ENCODE measurements around the gene LRRD1.

The LRRD1 gene

DNA sequence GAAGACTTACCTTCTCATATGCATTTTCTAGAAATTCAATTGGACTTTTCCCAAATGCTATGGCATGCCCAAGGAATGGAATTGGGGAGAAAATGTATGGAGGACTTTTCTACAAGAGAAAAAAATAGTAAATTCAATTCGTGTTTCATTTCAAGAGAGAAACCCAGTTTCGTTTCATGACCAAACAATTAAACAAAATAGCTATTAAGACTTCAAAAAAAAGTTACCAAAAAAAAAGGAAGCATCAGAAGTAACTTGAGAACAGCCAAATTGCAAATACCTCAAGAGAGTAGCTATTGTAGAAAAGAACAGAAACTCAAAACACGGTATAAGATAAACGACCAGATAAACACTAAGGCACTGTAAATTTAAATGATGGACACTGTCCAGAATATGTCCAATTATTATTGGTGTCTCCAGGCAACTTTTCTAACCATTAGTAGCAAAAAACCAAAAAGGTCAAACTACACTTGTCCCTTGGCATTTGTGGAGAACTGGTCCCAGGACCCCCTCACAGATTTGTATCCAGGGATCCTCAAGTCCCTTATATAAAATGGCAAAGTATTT, 47.1 kb downstream of the LRRD1 start:
- TF ChIP-seq, protein P1, sequence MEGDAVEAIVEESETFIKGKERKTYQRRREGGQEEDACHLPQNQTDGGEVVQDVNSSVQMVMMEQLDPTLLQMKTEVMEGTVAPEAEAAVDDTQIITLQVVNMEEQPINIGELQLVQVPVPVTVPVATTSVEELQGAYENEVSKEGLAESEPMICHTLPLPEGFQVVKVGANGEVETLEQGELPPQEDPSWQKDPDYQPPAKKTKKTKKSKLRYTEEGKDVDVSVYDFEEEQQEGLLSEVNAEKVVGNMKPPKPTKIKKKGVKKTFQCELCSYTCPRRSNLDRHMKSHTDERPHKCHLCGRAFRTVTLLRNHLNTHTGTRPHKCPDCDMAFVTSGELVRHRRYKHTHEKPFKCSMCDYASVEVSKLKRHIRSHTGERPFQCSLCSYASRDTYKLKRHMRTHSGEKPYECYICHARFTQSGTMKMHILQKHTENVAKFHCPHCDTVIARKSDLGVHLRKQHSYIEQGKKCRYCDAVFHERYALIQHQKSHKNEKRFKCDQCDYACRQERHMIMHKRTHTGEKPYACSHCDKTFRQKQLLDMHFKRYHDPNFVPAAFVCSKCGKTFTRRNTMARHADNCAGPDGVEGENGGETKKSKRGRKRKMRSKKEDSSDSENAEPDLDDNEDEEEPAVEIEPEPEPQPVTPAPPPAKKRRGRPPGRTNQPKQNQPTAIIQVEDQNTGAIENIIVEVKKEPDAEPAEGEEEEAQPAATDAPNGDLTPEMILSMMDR (IDR thresholded peaks at IDR 0.05; ENCODE audit: low read depth, low read length, missing control alignments) = no peak
- peak overlapping the region; percentile 89 for H3K4me3 ChIP-seq (ENCODE audit: low read depth, low read length)
- in situ Hi-C loops (cut with HindIII; ENCODE audit: low sequenced_read_pairs) = no loop called here
- DNase-seq (ENCODE audit: low read depth) = no peak

DNA sequence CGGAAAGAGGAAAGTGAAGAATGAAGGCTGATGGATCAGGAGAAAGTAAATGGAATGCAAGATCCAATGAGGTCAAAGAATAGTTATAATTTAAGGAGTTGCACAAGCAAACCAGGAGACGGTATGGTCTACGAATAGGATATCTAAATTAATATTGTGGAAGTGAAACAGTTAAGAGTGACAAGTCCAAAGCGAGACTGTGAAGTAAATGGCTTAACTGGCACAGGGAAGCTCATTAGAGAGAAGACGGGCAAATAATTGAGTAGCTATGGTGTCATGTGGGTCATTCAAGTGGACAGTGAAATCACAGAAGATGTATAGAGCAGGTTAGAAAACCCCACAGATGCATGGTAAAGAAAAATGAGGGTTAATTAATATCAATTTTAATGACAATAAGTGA, 47.8 kb downstream of the LRRD1 start:
- in situ Hi-C loops (cut with HindIII; ENCODE audit: low sequenced_read_pairs) = no loop called here
- DNase-seq (ENCODE audit: low read depth) = no peak
- TF ChIP-seq, protein P1 (IDR thresholded peaks at IDR 0.05; ENCODE audit: low read depth, low read length, missing control alignments) = no peak
- no peak overlapping the region for H3K4me3 ChIP-seq (ENCODE audit: low read depth, low read length)

DNA sequence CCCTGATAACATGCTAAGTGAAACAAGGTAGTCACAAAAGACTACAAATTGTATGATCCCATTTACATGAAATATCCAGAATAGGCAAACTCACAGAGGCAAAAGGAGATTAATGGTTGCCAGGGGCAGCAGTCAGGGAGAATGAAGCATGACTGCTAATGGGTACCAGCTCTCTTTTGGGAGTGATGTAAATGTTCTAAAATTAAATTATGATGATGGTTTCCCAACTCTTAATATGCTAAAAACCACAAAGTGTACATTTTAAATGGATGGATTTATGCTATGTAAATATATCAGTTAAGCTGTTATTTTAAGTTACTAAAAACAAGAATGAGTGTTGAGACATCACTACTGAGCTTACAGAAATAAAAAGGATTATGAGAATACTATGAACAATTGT, 57.3 kb downstream of the LRRD1 start:
- H3K4me3 ChIP-seq (ENCODE audit: low read depth, low read length) = no peak overlapping the region
- no peak for DNase-seq (ENCODE audit: low read depth)
- TF ChIP-seq, protein P1 (IDR thresholded peaks at IDR 0.05; ENCODE audit: low read depth, low read length, missing control alignments) = no peak
- in situ Hi-C loops (cut with HindIII; ENCODE audit: low sequenced_read_pairs) = no loop called here

DNA sequence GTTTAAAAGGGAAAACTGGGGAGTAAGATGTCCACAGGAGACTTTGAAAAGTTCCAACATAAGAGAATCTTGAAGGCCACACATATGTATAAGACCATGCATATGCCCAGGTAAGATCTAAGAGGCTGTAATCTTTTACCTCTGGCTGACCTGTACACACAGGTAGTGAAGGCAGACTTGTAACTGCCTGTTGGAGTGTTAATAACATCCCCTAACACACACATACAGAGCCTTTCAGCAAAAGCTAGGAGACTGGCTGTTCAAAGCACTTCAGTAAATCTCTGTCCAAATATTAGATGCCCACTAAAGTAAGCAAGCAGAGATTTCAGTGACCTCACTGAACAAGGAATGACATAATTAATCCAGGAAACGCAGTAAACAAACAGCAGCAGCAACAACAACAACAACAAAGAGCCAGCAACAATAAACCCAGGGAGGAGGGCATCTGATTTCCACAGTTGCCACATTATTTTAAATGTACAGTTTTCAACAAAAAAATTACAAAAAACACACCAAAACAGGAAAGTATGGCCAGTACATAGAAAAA, 59.7 kb downstream of the LRRD1 start:
- TF ChIP-seq, protein P1 (IDR thresholded peaks at IDR 0.05; ENCODE audit: low read depth, low read length, missing control alignments) = no peak
- H3K4me3 ChIP-seq (ENCODE audit: low read depth, low read length) = no peak overlapping the region
- DNase-seq (ENCODE audit: low read depth) = no peak
- in situ Hi-C loops (cut with HindIII; ENCODE audit: low sequenced_read_pairs) = no loop called here

DNA sequence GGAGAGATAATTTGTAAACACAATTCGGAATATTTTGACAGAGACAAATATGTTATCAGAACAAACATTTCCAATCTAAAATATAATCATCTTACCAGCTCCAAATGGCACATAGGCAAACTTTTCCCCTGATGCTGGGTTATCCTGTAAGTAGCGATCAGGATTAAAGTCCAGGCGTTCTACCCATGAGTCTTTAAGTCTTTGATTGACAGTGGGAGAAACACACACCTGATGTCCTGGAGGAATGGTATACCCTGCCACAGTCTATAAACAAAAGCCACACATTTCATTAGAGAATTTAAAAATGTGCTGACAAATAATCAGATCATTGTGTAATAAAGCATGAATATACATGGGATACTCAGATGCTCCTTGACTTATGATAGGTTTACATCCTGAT, 62.0 kb downstream of the LRRD1 start:
- in situ Hi-C loops (cut with HindIII; ENCODE audit: low sequenced_read_pairs) = no loop called here
- no peak overlapping the region for H3K4me3 ChIP-seq (ENCODE audit: low read depth, low read length)
- TF ChIP-seq, protein P1 (IDR thresholded peaks at IDR 0.05; ENCODE audit: low read depth, low read length, missing control alignments) = no peak
- DNase-seq (ENCODE audit: low read depth) = no peak

DNA sequence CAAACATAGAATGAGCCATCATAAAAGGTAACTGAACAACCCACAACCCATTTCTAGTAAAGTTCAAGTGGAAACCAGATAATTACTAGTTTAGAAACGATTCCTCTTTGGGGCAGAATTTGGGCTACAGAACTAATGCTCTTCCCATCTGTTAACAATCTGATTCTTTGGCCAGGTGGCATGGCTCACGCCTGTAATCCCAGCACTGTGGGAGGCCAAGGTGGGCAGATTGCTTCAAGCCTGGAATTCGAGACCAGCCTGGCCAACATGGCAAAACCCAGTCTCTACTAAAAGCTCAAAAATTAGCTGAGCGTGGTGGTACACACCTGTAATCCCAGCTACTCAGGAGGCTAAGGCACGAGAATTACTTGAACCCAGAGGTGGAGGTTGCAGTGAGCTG, 63.1 kb downstream of the LRRD1 start:
- DNase-seq (ENCODE audit: low read depth) = no peak
- in situ Hi-C loops (cut with HindIII; ENCODE audit: low sequenced_read_pairs) = no loop called here
- TF ChIP-seq, protein P1 (IDR thresholded peaks at IDR 0.05; ENCODE audit: low read depth, low read length, missing control alignments) = no peak
- no peak overlapping the region for H3K4me3 ChIP-seq (ENCODE audit: low read depth, low read length)

All from astrocyte of the cerebellum (primary cell).